HepG2 (cell line): ENCODE results near the gene GATM. TPM values are rescaled to one million over a fixed set of nuclear protein-coding genes. Genes with fewer than 3 reads are reported as not detected.
A peak's percentile ranks its signal among the peaks of the same experiment; 100 is the strongest.

Experiments used
- BCL6 ChIP-seq: IDR thresholded peaks from 2 replicates; pipeline ENCODE4 v1.6.1; 2016; ENCODE audit warnings: missing genetic modification reagents, missing compliant biosample characterization
- CC2D1A ChIP-seq: sonication (generic); formaldehyde crosslinking; IDR thresholded peaks from 2 replicates; pipeline ENCODE4 v1.8.1; 2023; ENCODE audit warnings: mild to moderate bottlenecking, missing genetic modification reagents
- CCAR2 ChIP-seq: fragments of 200-400 bp; formaldehyde crosslinking; optimal IDR thresholded peaks from 2 replicates; pipeline ENCODE3; 2018; ENCODE audit warnings: low read depth, mild to moderate bottlenecking, low read length, moderate library complexity
- ETV5 ChIP-seq: IDR thresholded peaks from 2 replicates; pipeline ENCODE4 v1.6.1; 2018; ENCODE audit warnings: missing biosample characterization, missing genetic modification reagents, inconsistent platforms, borderline replicate concordance
- KAT2B ChIP-seq: fragments of 150-350 bp; IDR thresholded peaks from 2 replicates; pipeline ENCODE4 v1.6.1; 2014; ENCODE audit warnings: low read depth, low read length, borderline replicate concordance
- KLF15 ChIP-seq: sonication (generic); formaldehyde crosslinking; IDR thresholded peaks from 2 replicates; pipeline ENCODE4 v1.8.1; 2023; ENCODE audit warnings: borderline replicate concordance, mild to moderate bottlenecking, inconsistent platforms, missing genetic modification reagents, mixed read lengths
- MTA1 ChIP-seq: sonication (generic); formaldehyde crosslinking; IDR thresholded peaks from 2 replicates; pipeline ENCODE4 v1.4.0; 2020; ENCODE audit warnings: missing genetic modification reagents, mild to moderate bottlenecking, borderline replicate concordance
- REL ChIP-seq: sonication (generic); formaldehyde crosslinking; conservative IDR thresholded peaks from 2 replicates; pipeline ENCODE4 v1.8.0; 2022; ENCODE audit warnings: mild to moderate bottlenecking, missing genetic modification reagents, moderate library complexity
- SIN3B ChIP-seq: fragments of 150-350 bp; IDR thresholded peaks from 2 replicates; pipeline ENCODE4 v1.6.1; 2014; ENCODE audit warnings: low read length
- SIX1 ChIP-seq: sonication (generic); formaldehyde crosslinking; IDR thresholded peaks from 2 replicates; pipeline ENCODE4 v1.4.0; 2020; ENCODE audit warnings: missing genetic modification reagents, borderline replicate concordance
- XBP1 ChIP-seq: sonication (generic); formaldehyde crosslinking; IDR thresholded peaks from 2 replicates; pipeline ENCODE4 v1.5.0; 2020; ENCODE audit warnings: missing genetic modification reagents
- YEATS4 ChIP-seq: sonication (generic); formaldehyde crosslinking; IDR thresholded peaks from 2 replicates; pipeline ENCODE4 v1.4.0; 2020; ENCODE audit warnings: missing genetic modification reagents, borderline replicate concordance
- ZNF562 ChIP-seq: sonication (generic); formaldehyde crosslinking; IDR thresholded peaks from 2 replicates; pipeline ENCODE4 v1.8.0; 2022; ENCODE audit warnings: missing genetic modification reagents, borderline replicate concordance
- ZNF605 ChIP-seq: sonication (generic); formaldehyde crosslinking; IDR thresholded peaks from 2 replicates; pipeline ENCODE4 v1.8.0; 2022; ENCODE audit warnings: mild to moderate bottlenecking, missing genetic modification reagents
- polyA plus RNA-seq, 8 experiments: library from polyadenylated mRNA; depleted of rRNA in 3 of 8; stranded (reverse) in 7 of 8; unstranded in 1 of 8; fragments of >200 nt; fragmentation: Illumina TruSeq in 4 of 8; extraction: Trizol in 4 of 8; gene quantifications; 2 replicates each; pipeline versions ENCODE4 v1.2.1 to v1.2.3, GENCODE V29; 2011 to 2016; ENCODE audit warnings: low read depth in 4 of 8, missing spikeins in 1 of 8, mixed read lengths in 1 of 8; ENCODE audit not compliant: insufficient read depth in 1 of 8
- total RNA-seq, 5 experiments: library from RNA; depleted of rRNA; stranded (reverse); fragments of >200 nt; fragmentation: Illumina TruSeq; extraction: Trizol; gene quantifications; 2 replicates each; pipeline ENCODE4 v1.2.3, GENCODE V29; 2016; ENCODE audit warnings: low read depth in 1 of 5
- TF ChIP-seq, protein P1 (sequence below): IDR thresholded peaks from 2 replicates; pipeline ENCODE4 v1.6.1; 2016; ENCODE audit warnings: mild to moderate bottlenecking, missing biosample characterization, missing genetic modification reagents
- TF ChIP-seq, protein P2 (sequence below): sonication (generic); formaldehyde crosslinking; IDR thresholded peaks from 2 replicates; pipeline ENCODE4 v1.8.1; 2023; ENCODE audit warnings: missing genetic modification reagents, mild to moderate bottlenecking, borderline replicate concordance
- TF ChIP-seq, protein P3 (sequence below): sonication (generic); formaldehyde crosslinking; IDR thresholded peaks from 2 replicates; pipeline ENCODE4 v1.8.1; 2023; ENCODE audit warnings: mild to moderate bottlenecking, missing genetic modification reagents, borderline replicate concordance
- TF ChIP-seq, protein P4 (sequence below): sonication (generic); formaldehyde crosslinking; IDR thresholded peaks from 2 replicates; pipeline ENCODE4 v1.8.1; 2023; ENCODE audit warnings: mild to moderate bottlenecking, missing genetic modification reagents
- TF ChIP-seq, protein P5 (sequence below): sonication (generic); formaldehyde crosslinking; IDR thresholded peaks from 2 replicates; pipeline ENCODE4 v1.4.0; 2020; ENCODE audit warnings: missing genetic modification reagents
- TF ChIP-seq, protein P6 (sequence below): sonication (generic); formaldehyde crosslinking; IDR thresholded peaks from 2 replicates; pipeline ENCODE4 v1.4.0; 2020; ENCODE audit warnings: missing genetic modification reagents
- TF ChIP-seq, protein P7 (sequence below), 2 experiments: sonication (generic) in 1 of 2; formaldehyde crosslinking in 1 of 2; IDR thresholded peaks; 2 replicates each; pipeline versions ENCODE4 v1.5.1 to v1.6.1; 2011 to 2020; ENCODE audit warnings: borderline replicate concordance in 1 of 2, low read depth in 1 of 2, low read length in 1 of 2, mild to moderate bottlenecking in 1 of 2, missing genetic modification reagents in 1 of 2, moderate library complexity in 1 of 2

Gene GATM
- total and polyA plus RNA-seq, 2 of the 13 experiments (the other 11 are each of a cell fraction or from before 2014, with no cell fraction given), result 2.1 to 16.8 TPM

DNA sequence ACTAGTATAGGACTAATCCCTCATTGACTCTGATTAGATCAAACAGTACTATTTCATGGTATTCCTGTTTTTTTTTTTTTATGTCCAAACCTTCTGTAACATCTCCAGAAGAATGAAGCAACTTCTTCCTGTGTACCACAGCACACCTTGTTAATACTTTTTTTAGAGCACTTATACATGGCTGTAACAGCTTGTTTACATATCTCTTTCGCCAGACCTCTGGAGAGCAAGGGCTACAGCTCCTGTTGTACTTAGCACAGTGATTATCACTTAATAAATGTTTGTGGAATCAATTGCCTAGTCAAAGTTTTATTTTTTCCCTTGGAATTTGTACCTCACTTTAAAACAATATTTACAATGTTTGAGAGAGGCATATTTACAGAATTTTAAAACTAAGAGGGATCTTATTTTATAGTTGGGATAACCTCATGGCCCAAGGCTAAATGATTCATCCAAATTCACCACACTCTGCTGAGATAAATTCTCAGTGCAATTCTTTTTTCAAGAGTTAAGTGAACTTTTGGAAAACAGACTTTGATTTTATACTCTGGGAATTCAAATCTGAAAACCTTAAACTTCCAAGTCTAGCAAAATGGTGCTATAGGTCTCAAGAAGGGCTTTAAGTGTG, 9.2 kb upstream of the GATM start (continued):
- TF ChIP-seq, protein P1, sequence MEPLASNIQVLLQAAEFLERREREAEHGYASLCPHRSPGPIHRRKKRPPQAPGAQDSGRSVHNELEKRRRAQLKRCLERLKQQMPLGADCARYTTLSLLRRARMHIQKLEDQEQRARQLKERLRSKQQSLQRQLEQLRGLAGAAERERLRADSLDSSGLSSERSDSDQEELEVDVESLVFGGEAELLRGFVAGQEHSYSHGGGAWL (CRISPR knock-in tag), result no peak
- TF ChIP-seq, protein P2, sequence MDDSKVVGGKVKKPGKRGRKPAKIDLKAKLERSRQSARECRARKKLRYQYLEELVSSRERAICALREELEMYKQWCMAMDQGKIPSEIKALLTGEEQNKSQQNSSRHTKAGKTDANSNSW (CRISPR knock-in tag), result no peak
- TF ChIP-seq SIN3B (no peak), CCAR2 (no peak), ETV5 (CRISPR knock-in tag) (peak; percentile 61; the same call in 1 of the 2 replicates), XBP1 (CRISPR knock-in tag) (no peak), CC2D1A (no peak), MTA1 (CRISPR knock-in tag) (no peak; the same call in 1 of the 2 replicates), REL (CRISPR knock-in tag) (no peak), KLF15 (CRISPR knock-in tag) (no peak), KAT2B (no peak), ZNF562 (CRISPR knock-in tag) (no peak), BCL6 (peak; percentile 72), SIX1 (CRISPR knock-in tag) (0 out of 2 replicates have a peak, but pooled peaks have one; percentile 32), YEATS4 (CRISPR knock-in tag) (no peak), ZNF605 (CRISPR knock-in tag) (no peak)
- TF ChIP-seq, protein P3, sequence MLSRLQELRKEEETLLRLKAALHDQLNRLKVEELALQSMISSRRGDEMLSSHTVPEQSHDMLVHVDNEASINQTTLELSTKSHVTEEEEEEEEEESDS (CRISPR knock-in tag), result no peak
- TF ChIP-seq, protein P4, sequence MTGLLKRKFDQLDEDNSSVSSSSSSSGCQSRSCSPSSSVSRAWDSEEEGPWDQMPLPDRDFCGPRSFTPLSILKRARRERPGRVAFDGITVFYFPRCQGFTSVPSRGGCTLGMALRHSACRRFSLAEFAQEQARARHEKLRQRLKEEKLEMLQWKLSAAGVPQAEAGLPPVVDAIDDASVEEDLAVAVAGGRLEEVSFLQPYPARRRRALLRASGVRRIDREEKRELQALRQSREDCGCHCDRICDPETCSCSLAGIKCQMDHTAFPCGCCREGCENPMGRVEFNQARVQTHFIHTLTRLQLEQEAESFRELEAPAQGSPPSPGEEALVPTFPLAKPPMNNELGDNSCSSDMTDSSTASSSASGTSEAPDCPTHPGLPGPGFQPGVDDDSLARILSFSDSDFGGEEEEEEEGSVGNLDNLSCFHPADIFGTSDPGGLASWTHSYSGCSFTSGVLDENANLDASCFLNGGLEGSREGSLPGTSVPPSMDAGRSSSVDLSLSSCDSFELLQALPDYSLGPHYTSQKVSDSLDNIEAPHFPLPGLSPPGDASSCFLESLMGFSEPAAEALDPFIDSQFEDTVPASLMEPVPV, result no peak
- TF ChIP-seq, protein P5, sequence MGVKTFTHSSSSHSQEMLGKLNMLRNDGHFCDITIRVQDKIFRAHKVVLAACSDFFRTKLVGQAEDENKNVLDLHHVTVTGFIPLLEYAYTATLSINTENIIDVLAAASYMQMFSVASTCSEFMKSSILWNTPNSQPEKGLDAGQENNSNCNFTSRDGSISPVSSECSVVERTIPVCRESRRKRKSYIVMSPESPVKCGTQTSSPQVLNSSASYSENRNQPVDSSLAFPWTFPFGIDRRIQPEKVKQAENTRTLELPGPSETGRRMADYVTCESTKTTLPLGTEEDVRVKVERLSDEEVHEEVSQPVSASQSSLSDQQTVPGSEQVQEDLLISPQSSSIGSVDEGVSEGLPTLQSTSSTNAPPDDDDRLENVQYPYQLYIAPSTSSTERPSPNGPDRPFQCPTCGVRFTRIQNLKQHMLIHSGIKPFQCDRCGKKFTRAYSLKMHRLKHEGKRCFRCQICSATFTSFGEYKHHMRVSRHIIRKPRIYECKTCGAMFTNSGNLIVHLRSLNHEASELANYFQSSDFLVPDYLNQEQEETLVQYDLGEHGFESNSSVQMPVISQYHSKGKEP (CRISPR knock-in tag), result no peak
- TF ChIP-seq, protein P6, sequence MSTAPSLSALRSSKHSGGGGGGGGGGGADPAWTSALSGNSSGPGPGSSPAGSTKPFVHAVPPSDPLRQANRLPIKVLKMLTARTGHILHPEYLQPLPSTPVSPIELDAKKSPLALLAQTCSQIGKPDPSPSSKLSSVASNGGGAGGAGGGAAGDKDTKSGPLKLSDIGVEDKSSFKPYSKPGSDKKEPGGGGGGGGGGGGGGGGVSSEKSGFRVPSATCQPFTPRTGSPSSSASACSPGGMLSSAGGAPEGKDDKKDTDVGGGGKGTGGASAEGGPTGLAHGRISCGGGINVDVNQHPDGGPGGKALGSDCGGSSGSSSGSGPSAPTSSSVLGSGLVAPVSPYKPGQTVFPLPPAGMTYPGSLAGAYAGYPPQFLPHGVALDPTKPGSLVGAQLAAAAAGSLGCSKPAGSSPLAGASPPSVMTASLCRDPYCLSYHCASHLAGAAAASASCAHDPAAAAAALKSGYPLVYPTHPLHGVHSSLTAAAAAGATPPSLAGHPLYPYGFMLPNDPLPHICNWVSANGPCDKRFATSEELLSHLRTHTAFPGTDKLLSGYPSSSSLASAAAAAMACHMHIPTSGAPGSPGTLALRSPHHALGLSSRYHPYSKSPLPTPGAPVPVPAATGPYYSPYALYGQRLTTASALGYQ (CRISPR knock-in tag), result peak; percentile 86
- TF ChIP-seq, protein P7, sequence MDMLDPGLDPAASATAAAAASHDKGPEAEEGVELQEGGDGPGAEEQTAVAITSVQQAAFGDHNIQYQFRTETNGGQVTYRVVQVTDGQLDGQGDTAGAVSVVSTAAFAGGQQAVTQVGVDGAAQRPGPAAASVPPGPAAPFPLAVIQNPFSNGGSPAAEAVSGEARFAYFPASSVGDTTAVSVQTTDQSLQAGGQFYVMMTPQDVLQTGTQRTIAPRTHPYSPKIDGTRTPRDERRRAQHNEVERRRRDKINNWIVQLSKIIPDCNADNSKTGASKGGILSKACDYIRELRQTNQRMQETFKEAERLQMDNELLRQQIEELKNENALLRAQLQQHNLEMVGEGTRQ (IDR thresholded peaks at IDR 0.05; ENCODE audit: low read depth, low read length), result no peak
- TF ChIP-seq, protein P7 (CRISPR knock-in tag; IDR thresholded peaks at IDR 0.05; ENCODE audit: borderline replicate concordance), result no peak
